ENCODE data around the gene LYRM7.

Gene LYRM7

GRCh38 chr5:131196331-131196730 lies 25.6 kb downstream of the LYRM7 start:
- TF ChIP-seq CTCF (IDR thresholded peaks at IDR 0.05; ENCODE audit: low read depth, low read length, missing control alignments) = no peak
- no peak overlapping the region for H3K4me3 ChIP-seq (ENCODE audit: low read depth, low read length)
- no peak for DNase-seq (ENCODE audit: low read depth)

GRCh38 chr5:131198625-131199024 lies 27.9 kb downstream of the LYRM7 start:
- DNase-seq (ENCODE audit: low read depth) = no peak
- H3K4me3 ChIP-seq (ENCODE audit: low read depth, low read length) = no peak overlapping the region
- TF ChIP-seq CTCF (IDR thresholded peaks at IDR 0.05; ENCODE audit: low read depth, low read length, missing control alignments) = no peak

- DNase-seq (ENCODE audit: low read depth) = no peak
- TF ChIP-seq CTCF (IDR thresholded peaks at IDR 0.05; ENCODE audit: low read depth, low read length, missing control alignments) = no peak
- no peak overlapping the region for H3K4me3 ChIP-seq (ENCODE audit: low read depth, low read length)
Measured at GRCh38 chr5:131200560-131200959, 29.8 kb downstream of the LYRM7 start.

GRCh38 chr5:131204964-131205363 lies 34.2 kb downstream of the LYRM7 start:
- no peak for TF ChIP-seq CTCF (IDR thresholded peaks at IDR 0.05; ENCODE audit: low read depth, low read length, missing control alignments)
- DNase-seq (ENCODE audit: low read depth) = no peak
- H3K4me3 ChIP-seq (ENCODE audit: low read depth, low read length) = no peak overlapping the region

- TF ChIP-seq CTCF (IDR thresholded peaks at IDR 0.05; ENCODE audit: low read depth, low read length, missing control alignments) = no peak
- DNase-seq (ENCODE audit: low read depth) = no peak
- H3K4me3 ChIP-seq (ENCODE audit: low read depth, low read length) = no peak overlapping the region
Measured at GRCh38 chr5:131206061-131206460, 35.3 kb downstream of the LYRM7 start.

- no peak for DNase-seq (ENCODE audit: low read depth)
- TF ChIP-seq CTCF (IDR thresholded peaks at IDR 0.05; ENCODE audit: low read depth, low read length, missing control alignments) = no peak
Measured at GRCh38 chr5:131206772-131207171, 36.0 kb downstream of the LYRM7 start.

GRCh38 chr5:131209175-131209505 lies 38.4 kb downstream of the LYRM7 start:
- no peak for TF ChIP-seq CTCF (IDR thresholded peaks at IDR 0.05; ENCODE audit: low read depth, low read length, missing control alignments)
- no peak overlapping the region; the same call in 1 of the 2 replicates for H3K4me3 ChIP-seq (ENCODE audit: low read depth, low read length)
- no peak for DNase-seq (ENCODE audit: low read depth)

More at GRCh38 chr5:131206772-131207171, 36.0 kb downstream of the LYRM7 start:
- H3K4me3 ChIP-seq (ENCODE audit: low read depth, low read length) = no peak overlapping the region

Measured in GM12864 (cell line).